Endothelial cell of umbilical vein (primary cell): Measurements from ENCODE around the gene FOXD3. TPM values are rescaled to one million over a fixed set of nuclear protein-coding genes. Genes with fewer than 3 reads are reported as not detected.

Experiments used
- BruUV-seq: library from RNA; stranded (reverse); fragments of 400-500 nt; replicated peaks from 2 replicates; lab custom pipeline; 2021; lab: Mats Ljungman, UMichigan
- CTCF ChIA-PET: fragments of 300-600, 350-600 bp; sonication (Branson Sonifier 250); formaldehyde crosslinking; loops from one replicate; lab custom pipeline; 2021; ENCODE audit warnings: antibody characterized with exemption, inconsistent platforms; lab: Charles Lee
- POLR2A ChIA-PET: fragments of 300-600, 350-600 bp; sonication (Branson Sonifier 250); formaldehyde crosslinking; loops from one replicate; lab custom pipeline; 2021; ENCODE audit warnings: antibody characterized with exemption, inconsistent platforms; lab: Charles Lee
- DNase-seq: peaks from one replicate; pipeline ENCODE4 v3.0.0-alpha.2; 2011; ENCODE audit warnings: low read depth, low spot score
- FAIRE-seq: peaks from 2 replicates; lab custom pipeline; 2011; peaks lifted over from hg19 to GRCh38; lab: Jason Lieb, UNC
- H2AFZ ChIP-seq: 2 replicates; pipeline ENCODE4 v1.6.0; 2012; ENCODE audit warnings: low read depth, low read length, control low read depth, inconsistent platforms
- H3K27ac ChIP-seq: 2 replicates; pipeline ENCODE4 v1.5.1; 2011; ENCODE audit warnings: low read depth, mild to moderate bottlenecking, control low read depth, low read length, moderate library complexity; ENCODE audit not compliant: insufficient read depth
- H3K27me3 ChIP-seq, 2 experiments: 2 replicates each; pipeline versions ENCODE4 v1.6.0 to v1.6.1; 2011; ENCODE audit warnings: low read length in 2 of 2, mixed read lengths in 1 of 2; ENCODE audit not compliant: control insufficient read depth in 2 of 2, insufficient read depth in 2 of 2
- H3K36me3 ChIP-seq, 2 experiments: 2 replicates in 1 of 2; 3 replicates in 1 of 2; pipeline ENCODE4 v1.5.1; 2011; ENCODE audit warnings: low read length in 2 of 2, mild to moderate bottlenecking in 1 of 2, moderate library complexity in 1 of 2; ENCODE audit not compliant: control insufficient read depth in 2 of 2, insufficient read depth in 2 of 2; ENCODE audit errors: extremely low read depth in 1 of 2
- H3K4me1 ChIP-seq: 3 replicates; pipeline ENCODE4 v1.5.1; 2011; ENCODE audit warnings: mild to moderate bottlenecking, low read length; ENCODE audit not compliant: control insufficient read depth, insufficient read depth; ENCODE audit errors: extremely low read depth
- H3K4me2 ChIP-seq: 2 replicates; pipeline ENCODE4 v1.6.1; 2011; ENCODE audit warnings: low read length, control low read depth, mixed read lengths; ENCODE audit not compliant: insufficient read depth
- H3K4me3 ChIP-seq, 3 experiments: fragments of 200-600 bp in 1 of 3; sonication (generic), shearing (Covaris generic) in 1 of 3; replicated peaks in 1 of 3; 2 replicates each; pipeline ENCODE4 v1.5.1; 2011 to 2016; ENCODE audit warnings: control low read depth in 3 of 3, low read length in 3 of 3, mild to moderate bottlenecking in 2 of 3, inconsistent platforms in 1 of 3, low read depth in 1 of 3, moderate library complexity in 1 of 3; ENCODE audit not compliant: insufficient read depth in 1 of 3
- H3K79me2 ChIP-seq: 2 replicates; pipeline ENCODE4 v1.6.0; 2012; ENCODE audit warnings: low read length, inconsistent platforms; ENCODE audit not compliant: control insufficient read depth, insufficient read depth
- H3K9ac ChIP-seq: replicated peaks from 2 replicates; pipeline ENCODE3; 2011; ENCODE audit warnings: low read length, control low read depth; ENCODE audit not compliant: insufficient read depth; ENCODE audit errors: extremely low read depth
- H3K9me1 ChIP-seq: replicated peaks from 3 replicates; pipeline ENCODE4 v1.6.0; 2011; ENCODE audit warnings: mild to moderate bottlenecking, low read length; ENCODE audit not compliant: control insufficient read depth, insufficient read depth; ENCODE audit errors: extremely low read depth
- H3K9me3 ChIP-seq: replicated peaks from 2 replicates; pipeline ENCODE4 v1.5.1; 2012; ENCODE audit warnings: low read length, inconsistent platforms; ENCODE audit not compliant: control insufficient read depth, insufficient read depth
- H4K20me1 ChIP-seq: replicated peaks from 2 replicates; pipeline ENCODE3; 2011; ENCODE audit warnings: mild to moderate bottlenecking, low read length; ENCODE audit not compliant: control insufficient read depth, insufficient read depth; ENCODE audit errors: extremely low read depth
- EZH2 ChIP-seq: IDR thresholded peaks from 2 replicates; pipeline ENCODE4 v1.6.1; 2012; ENCODE audit warnings: borderline replicate concordance, low read depth, mild to moderate bottlenecking, moderate library complexity, low read length, inconsistent platforms; ENCODE audit not compliant: severe bottlenecking
- FOS ChIP-seq: IDR thresholded peaks from 2 replicates; pipeline ENCODE4 v1.6.1; 2011; ENCODE audit warnings: mild to moderate bottlenecking, low read length, moderate library complexity, borderline replicate concordance; ENCODE audit not compliant: insufficient read depth
- GATA2 ChIP-seq: IDR thresholded peaks from 2 replicates; pipeline ENCODE4 v1.7.0; 2011; ENCODE audit warnings: low read depth, mild to moderate bottlenecking, moderate library complexity, mixed read lengths, low read length; ENCODE audit not compliant: insufficient read length, insufficient read depth
- JUN ChIP-seq: IDR thresholded peaks from 2 replicates; pipeline ENCODE4 v1.6.1; 2011; ENCODE audit warnings: borderline replicate concordance, low read depth; ENCODE audit not compliant: insufficient read length, insufficient read depth
- MYC ChIP-seq: IDR thresholded peaks from one replicate; pipeline ENCODE4 v1.6.1; 2011; ENCODE audit warnings: mild to moderate bottlenecking, low read depth, low read length
- POLR2A ChIP-seq: IDR thresholded peaks from 2 replicates; pipeline ENCODE4 v1.6.1; 2012; ENCODE audit warnings: low read depth, mild to moderate bottlenecking, control low read depth, low read length
- POLR2AphosphoS5 ChIP-seq: IDR thresholded peaks from 2 replicates; pipeline ENCODE4 v1.6.1; 2012; ENCODE audit warnings: low read depth, mild to moderate bottlenecking, control low read depth, low read length, moderate library complexity; ENCODE audit not compliant: insufficient read depth
- dilution Hi-C: fragments of 300-500 bp; cut with MboI; formaldehyde crosslinking; loops from one replicate; pipeline ENCODE4 v1.15.0; 2019; ENCODE audit warnings: low sequenced_read_pairs; ENCODE audit not compliant: extremely low pct_ligation_motif_present
- intact Hi-C: fragments of 100-400 bp; cut with micrococcal nuclease; formaldehyde crosslinking; loops from one replicate; pipeline ENCODE4 v1.10.0; 2022
- polyA plus RNA-seq, 4 experiments: library from polyadenylated mRNA; depleted of rRNA in 3 of 4; stranded (reverse) in 3 of 4; unstranded in 1 of 4; fragments of >200 nt; gene quantifications; 2 replicates each; pipeline versions ENCODE4 v1.2.1 to v1.2.3, GENCODE V29; 2011 to 2012; ENCODE audit warnings: missing spikeins in 1 of 4
- total RNA-seq: library from RNA; stranded (reverse); gene quantifications from 2 replicates; pipeline ENCODE4 v1.2.3, GENCODE V29; 2021
- TF ChIP-seq, protein P1 (sequence below), 2 donors: IDR thresholded peaks; 1 replicate in 1 of 2; 2 replicates in 1 of 2; pipeline ENCODE4 v1.5.1; 2011; ENCODE audit warnings: low read length in 2 of 2, mild to moderate bottlenecking in 2 of 2, moderate library complexity in 2 of 2, control low read depth in 1 of 2, inconsistent platforms in 1 of 2, low read depth in 1 of 2; ENCODE audit not compliant: insufficient read depth in 1 of 2; ENCODE audit errors: extremely low read depth in 1 of 2
- TF ChIP-seq, protein P2 (sequence below): IDR thresholded peaks from 2 replicates; pipeline ENCODE4 v1.6.1; 2011; ENCODE audit not compliant: insufficient read depth, insufficient read length

Gene FOXD3
- total and polyA plus RNA-seq, 2 donors (not counting 3 experiments of a cell fraction or from before 2014, with no cell fraction given), result not detected

DNA sequence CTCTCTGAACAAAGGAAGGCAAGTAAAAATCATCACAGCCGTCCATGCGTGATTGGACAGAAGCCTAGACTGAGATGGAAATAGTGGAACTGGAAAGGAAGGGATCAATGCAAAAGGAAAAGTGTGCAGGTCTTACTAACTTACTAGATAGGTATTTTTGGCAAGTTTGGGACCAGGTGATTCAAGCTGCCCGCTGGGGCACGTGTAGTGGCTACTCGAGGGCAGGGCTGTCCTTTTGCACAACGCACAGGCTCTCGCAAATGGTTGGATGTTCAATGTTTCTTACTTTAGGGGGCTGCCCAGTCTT is 44.5 kb downstream of the FOXD3 start:
- Histone ChIP-seq H3K79me2 (no peaks in the 10 kb centered on the region), H2AFZ (peak overlapping the region; percentile 92), H3K27me3 (peaks cover 0 to 2% of the 10 kb centered on the region in 2 experiments), H3K9ac (peak overlapping the region; percentile 10), H3K4me3 (peak overlapping the region; percentile 9 to 92 (median 65)), H3K4me2 (peak overlapping the region; percentile 52), H3K9me1 (peaks cover 3% of the 10 kb centered on the region), H3K9me3 (no peaks in the 10 kb centered on the region), H3K27ac (no peak overlapping the region), H3K4me1 (peaks cover 10% of the 10 kb centered on the region), H3K36me3 (peaks cover 0 to 1% of the 10 kb centered on the region in 2 experiments), H4K20me1 (no peaks in the 10 kb centered on the region)
- FAIRE-seq, result no peak
- TF ChIP-seq JUN (no peak), MYC (no peak)
- CTCF ChIA-PET, result no interaction called here
- intact Hi-C loops (loop anchor here (1.0 to 5.0 kb wide), 4 partner anchors 38 to 156 kb away; partner anchors contain the start of genes EFCAB7 and ITGB3BP), dilution Hi-C loops (no loop called here)
- POLR2A ChIA-PET, result no interaction called here
- no TSS peak for BruUV-seq
- peak; percentile 4 for DNase-seq

DNA sequence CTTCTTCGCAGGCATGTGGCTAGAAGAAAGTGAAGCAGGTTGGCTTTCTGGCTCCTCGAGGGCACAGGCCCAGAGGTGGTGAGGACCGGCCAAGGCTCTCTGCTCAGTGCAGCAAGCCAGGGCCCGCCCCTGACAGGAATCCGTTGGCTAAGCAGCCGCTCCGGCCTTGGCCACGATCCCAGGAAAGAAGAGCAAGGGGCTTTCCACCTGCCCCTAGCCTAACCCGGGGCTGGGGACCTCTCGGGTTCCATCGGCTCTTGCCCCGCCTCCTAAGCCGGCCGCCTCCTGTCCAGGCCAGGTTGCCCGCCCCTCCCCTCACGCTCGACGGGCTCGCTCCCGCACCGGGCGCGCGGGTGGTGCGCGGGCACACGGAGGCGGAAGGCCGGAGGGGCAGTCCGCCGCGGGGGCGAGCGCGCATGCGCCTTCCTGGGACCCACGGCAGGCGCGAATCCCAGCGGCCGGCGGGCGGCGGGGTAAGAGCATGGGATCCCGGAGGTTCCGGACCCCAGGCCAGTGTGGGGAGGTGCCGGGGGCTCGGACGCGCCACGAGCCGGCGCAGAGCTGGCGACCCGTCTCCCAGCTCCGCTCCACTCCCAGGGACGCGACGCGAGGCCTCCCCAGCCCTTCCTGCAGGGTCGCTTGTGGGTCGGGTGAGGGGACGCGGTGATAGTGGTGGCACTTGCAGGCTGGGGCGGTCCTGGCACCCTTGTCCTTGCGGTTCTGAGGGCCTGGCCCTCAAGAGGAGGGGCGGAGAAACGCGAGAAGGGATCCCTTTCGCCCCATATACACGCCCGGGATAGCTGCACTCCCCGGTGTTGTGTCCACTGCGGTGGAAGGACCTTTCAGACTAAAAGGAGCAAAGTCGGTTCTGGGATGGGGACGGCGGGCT is 45.1 kb downstream of the FOXD3 start, which contains the start of gene ALG6:
ALG6 (plus strand) TSS at position 413 of the 889 bp plus-strand sequence. CDS start 3,351 bp downstream, outside the sequence.
- peaks cover 10% of the 10 kb centered on the region for H3K4me1 ChIP-seq
- dilution Hi-C loops (no loop called here), intact Hi-C loops (loop anchor here (1.0 to 5.0 kb wide), 4 partner anchors 39 to 156 kb away; partner anchors contain the start of genes EFCAB7 and ITGB3BP)
- H3K79me2 ChIP-seq, result no peaks in the 10 kb centered on the region
- peak within 1 kb of the TSS; percentile 83 for H3K4me2 ChIP-seq
- no TSS peak for BruUV-seq
- peaks cover 3% of the 10 kb centered on the region for H3K9me1 ChIP-seq
- no peaks in the 10 kb centered on the region for H3K9me3 ChIP-seq
- H3K4me3 ChIP-seq, result peak within 1 kb of the TSS; percentile 29 to 92 (median 65)
- no peaks in the 10 kb centered on the region for H4K20me1 ChIP-seq
- peaks cover 0 to 3% of the 10 kb centered on the region in 2 experiments for H3K36me3 ChIP-seq
- ChIA-PET CTCF (interaction anchor here (0.6 kb wide), 1 partner anchor 35 kb away, joined by 4 read pairs; no protein-coding TSS in a partner anchor), POLR2A (no interaction called here)
- H3K9ac ChIP-seq, result peak within 1 kb of the TSS; percentile 68
- H2AFZ ChIP-seq, result peak within 1 kb of the TSS; percentile 92
- FAIRE-seq, result peak; percentile 64
- peak; percentile 95 for DNase-seq
- H3K27ac ChIP-seq, result no peak within 1 kb of the TSS
- TF ChIP-seq JUN (no peak), EZH2 (no peak), POLR2AphosphoS5 (peak; percentile 89), POLR2A (peak; percentile 88), MYC (no peak), FOS (no peak), GATA2 (no peak)
- TF ChIP-seq, protein P1, sequence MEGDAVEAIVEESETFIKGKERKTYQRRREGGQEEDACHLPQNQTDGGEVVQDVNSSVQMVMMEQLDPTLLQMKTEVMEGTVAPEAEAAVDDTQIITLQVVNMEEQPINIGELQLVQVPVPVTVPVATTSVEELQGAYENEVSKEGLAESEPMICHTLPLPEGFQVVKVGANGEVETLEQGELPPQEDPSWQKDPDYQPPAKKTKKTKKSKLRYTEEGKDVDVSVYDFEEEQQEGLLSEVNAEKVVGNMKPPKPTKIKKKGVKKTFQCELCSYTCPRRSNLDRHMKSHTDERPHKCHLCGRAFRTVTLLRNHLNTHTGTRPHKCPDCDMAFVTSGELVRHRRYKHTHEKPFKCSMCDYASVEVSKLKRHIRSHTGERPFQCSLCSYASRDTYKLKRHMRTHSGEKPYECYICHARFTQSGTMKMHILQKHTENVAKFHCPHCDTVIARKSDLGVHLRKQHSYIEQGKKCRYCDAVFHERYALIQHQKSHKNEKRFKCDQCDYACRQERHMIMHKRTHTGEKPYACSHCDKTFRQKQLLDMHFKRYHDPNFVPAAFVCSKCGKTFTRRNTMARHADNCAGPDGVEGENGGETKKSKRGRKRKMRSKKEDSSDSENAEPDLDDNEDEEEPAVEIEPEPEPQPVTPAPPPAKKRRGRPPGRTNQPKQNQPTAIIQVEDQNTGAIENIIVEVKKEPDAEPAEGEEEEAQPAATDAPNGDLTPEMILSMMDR (IDR thresholded peaks at IDR 0.05; ENCODE audit: extremely low read depth in 1 of 2, insufficient read depth in 1 of 2, low read depth in 1 of 2, low read length in 2 of 2), result no peak
- TF ChIP-seq, protein P2, sequence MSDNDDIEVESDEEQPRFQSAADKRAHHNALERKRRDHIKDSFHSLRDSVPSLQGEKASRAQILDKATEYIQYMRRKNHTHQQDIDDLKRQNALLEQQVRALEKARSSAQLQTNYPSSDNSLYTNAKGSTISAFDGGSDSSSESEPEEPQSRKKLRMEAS, result no peak
- no peaks in the 10 kb centered on the region for H3K27me3 ChIP-seq
